CD4-positive, alpha-beta T cell treated with Interleukin-21 for 1 hour (primary cell): ENCODE results near the gene RGMB.
"Not testable (repeated sequence)": the region's sequence is repeated elsewhere in the genome, so short reads cannot be mapped to it uniquely, and the experiment has no call there.

Experiments
- DNase-seq: peaks from one replicate; pipeline ENCODE4 v3.0.0-alpha.2; 2020

The RGMB gene, protein sequence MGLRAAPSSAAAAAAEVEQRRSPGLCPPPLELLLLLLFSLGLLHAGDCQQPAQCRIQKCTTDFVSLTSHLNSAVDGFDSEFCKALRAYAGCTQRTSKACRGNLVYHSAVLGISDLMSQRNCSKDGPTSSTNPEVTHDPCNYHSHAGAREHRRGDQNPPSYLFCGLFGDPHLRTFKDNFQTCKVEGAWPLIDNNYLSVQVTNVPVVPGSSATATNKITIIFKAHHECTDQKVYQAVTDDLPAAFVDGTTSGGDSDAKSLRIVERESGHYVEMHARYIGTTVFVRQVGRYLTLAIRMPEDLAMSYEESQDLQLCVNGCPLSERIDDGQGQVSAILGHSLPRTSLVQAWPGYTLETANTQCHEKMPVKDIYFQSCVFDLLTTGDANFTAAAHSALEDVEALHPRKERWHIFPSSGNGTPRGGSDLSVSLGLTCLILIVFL

DNA sequence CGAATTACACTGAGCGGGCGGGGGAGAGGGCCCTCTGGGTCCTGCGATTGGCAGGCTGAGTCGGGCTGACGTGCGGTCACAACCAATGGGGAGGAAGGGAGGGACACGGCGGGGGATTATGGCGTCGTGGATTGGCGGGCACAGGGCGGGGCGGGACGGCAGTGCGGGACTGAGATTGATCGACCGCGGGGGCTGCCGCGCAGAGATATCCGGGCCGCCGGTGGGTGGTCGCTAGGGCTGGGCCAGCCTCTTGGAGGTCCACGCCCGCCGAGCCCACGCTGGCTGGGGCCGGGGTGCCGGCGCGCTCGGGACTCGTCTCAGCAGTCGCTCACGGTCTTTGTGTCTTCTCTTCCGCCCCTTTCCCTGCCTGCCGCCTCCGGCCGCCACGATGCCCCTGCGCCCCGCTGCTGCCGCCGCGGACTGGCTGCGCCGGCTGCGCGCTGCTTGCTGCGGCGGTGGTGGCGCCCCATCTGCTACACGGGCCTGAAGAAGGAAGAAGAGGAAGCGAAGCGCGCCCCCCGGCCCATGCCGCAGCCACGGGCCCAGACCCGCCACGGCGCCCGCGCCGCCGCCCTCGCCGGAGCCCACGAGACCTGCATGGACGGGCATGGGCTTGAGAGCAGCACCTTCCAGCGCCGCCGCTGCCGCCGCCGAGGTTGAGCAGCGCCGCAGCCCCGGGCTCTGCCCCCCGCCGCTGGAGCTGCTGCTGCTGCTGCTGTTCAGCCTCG is at the start of gene RGMB:
Gene RGMB (plus strand): TSS at position 200 of the 728 bp plus-strand sequence. CDS start 408 bp downstream, at position 608.
- DNase-seq = peak; percentile 91

DNA sequence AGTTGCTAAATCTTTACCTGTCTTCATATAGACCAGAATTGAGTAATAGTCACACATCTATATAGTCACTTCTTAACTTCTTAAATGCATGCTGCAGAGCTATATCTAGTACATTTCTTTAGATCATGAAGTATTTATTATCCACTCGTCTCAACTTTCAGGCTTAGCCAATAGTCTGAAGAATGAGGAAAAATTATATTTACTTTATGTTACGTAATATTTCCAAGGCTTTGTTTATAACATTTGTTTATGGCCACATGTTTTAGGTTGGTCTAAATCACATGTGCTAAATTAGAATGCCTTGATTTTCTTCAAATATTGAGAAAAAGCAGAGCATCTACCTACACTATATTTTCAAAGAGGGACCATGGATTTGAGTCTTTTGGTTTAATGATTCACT is 47.2 kb upstream of the RGMB start:
- DNase-seq = no peak

DNA sequence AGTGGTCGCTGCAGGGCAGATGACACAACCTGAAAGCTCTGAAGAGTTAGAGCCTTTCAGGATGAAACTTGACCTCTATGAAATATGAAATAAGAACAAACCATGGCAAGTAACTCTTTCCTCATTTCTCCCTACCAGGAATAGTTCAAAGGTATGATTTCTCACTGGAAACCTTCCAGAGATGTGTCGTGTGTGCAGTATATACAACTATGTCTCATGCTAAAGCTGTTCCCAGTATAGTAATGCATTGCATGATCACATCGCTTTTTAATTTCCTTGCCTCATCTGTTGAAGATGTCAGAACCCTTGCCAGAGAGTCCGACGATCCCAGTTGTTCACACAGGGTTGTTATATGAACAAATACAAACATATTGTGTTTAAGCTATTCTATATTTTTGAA is 45.8 kb upstream of the RGMB start:
- no peak for DNase-seq

DNA sequence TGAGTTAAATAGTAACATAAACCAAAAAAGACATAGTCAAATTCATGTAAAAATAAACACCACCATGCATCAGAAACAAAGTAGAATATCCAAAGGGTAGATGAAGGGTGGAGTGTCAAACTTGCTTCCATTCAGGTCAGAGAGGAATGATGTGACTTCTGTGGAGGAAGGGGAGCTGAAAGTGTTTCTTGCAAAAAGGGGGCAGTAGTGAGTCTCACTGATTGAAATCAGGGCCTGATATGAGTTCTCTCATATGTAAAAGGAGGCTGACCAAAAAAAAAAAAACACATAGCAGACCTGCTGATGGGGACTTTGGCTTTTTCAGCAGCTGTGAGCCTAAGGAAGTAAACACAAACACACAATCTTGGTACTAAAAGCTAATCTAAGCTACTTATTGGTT is 38.8 kb upstream of the RGMB start:
- DNase-seq = no peak

DNA sequence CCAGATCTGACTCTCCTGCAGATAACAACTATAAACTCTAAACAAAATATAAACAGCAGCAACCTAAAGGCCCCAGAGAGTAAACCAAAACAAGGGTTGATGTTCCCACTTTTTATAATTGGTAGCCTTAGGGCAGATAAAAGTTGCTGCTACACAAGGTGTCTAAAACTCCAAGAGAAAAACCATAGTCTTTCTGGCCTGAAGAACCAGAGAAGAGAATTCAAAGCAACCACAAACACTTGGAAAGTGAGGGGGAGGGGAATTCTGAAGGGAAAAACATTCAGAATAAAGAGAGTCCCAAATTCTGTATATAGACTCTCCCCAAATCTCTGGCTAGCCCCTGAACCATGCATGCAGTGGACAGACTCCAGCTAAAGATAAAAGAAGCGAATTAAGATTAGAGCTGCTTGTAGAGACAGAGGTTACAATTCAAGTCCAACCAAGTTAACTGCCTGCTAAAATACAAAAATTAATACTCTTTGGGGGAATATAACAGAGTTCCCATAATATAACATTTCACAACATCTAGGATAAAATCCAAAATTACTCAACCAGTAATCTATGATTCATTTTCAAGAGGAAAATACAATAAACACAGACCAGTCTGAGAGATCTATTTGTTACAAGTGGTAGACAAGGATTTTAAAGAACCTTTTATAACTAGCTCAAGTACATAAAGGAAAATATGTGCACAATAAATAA is 37.5 kb upstream of the RGMB start:
- no peak for DNase-seq

DNA sequence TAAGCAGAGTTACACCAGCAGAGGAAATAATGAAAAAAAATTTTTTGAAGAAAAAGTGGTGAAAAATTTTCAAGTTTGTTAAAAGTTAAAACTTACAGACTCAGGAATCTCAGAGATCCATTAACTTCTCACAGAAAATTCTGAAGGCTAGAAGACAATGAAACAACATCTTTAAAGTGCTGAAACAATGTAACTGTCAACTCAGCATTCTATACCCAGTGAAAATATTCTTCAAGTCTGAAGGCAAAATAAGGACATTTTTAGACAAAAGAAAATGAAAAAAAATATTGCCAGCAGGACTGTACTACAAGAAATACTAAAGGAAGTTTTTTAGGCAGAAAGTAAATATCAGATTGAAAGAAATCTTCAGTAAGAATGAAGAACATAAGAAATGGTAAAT is 36.7 kb upstream of the RGMB start:
- no peak for DNase-seq

DNA sequence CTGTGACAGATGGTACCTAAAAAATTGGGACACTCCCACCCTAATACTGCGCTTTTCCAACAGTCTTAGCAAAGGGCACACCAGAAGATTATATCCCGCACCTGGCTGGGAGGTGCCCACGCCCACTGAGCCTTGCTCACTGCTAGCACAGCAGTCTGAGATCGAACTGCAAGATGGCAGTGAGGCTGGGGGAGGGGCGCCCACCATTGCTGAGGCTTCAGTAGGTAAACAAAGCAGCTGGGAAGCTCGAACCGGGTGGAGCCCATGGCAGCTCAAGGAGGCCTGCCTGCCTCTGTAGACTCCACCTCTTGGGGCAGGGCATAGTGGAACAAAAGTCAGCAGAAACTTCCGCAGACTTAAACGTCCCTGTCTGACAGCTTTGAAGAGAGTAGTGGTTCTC is 36.0 kb upstream of the RGMB start:
- not testable (repeated sequence) for DNase-seq

DNA sequence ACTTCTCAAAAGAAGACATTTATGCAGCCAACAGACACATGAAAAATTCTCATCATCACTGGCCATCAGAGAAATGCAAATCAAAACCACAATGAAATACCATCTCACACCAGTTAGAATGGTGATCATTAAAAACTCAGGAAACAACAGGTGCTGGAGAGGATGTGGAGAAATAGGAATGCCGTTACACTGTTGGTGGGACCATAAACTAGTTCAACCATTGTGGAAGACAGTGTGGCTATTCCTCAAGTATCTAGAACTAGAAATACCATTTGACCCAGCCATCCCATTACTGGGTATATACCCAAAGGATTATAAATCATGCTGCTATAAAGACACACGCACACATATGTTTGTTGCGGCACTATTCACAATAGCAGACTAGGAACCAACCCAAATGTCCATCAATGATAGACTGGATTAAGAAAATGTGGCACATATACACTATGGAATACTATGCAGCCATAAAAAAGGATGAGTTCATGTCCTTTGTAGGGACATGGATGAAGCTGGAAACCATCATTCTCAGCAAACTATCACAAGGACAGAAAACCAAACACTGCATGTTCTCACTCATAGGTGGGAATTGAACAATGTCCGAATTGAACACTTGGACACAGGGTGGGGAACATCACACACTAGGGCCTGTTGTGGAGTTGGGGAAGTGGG is 34.8 kb upstream of the RGMB start:
- not testable (repeated sequence) for DNase-seq

DNA sequence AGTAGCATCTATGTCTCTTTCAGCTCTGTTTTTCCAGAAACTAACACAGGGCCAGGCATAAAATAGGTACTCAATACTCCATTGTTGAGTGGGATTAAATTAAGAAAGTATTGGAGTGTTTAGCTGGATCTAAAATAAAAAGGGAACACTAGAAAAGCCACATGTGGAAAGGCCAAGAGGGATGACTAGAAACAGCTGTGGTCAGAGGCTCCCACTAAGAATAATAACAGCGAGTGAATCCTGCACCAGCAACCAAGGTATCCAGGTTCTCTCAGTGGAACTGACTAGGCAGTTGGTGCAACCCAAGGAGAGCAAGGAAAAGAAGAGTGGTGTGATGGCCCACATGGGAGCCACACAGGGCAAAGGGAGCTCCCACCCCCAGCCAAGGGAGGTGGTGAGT is 31.5 kb upstream of the RGMB start:
- no peak for DNase-seq

DNA sequence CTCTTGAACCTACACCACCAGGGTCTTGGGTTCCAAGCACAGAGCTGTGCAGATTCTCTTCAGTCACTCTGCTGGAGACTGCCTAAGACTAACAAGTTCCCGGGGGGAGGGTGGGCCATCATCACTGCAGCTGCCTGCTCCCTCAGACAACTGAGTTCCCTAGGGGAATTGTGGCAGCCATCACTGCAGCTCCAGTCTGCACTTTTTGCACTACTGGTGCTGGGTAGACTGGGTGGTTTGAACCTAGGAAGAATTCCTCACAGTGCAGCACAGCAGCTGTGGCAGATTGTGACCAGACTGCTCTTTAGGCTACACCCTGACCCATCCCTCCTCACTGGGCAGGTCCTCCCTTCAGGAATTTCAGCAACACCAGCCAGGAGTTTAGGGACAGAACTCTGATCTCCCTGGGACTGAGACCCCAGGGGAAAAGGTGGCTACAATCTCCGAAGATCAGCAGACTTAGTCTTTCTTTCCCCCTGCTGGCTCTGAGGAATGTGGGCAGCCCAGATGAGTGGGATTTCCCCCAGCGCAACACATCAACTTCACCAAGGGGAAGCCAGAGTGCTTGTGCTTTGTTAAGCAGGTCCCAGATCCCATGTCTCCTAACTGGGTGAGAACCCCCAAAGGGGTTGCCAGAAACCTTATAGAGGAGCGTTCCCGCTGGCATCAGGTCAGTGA is 30.9 kb upstream of the RGMB start:
- DNase-seq = no peak

DNA sequence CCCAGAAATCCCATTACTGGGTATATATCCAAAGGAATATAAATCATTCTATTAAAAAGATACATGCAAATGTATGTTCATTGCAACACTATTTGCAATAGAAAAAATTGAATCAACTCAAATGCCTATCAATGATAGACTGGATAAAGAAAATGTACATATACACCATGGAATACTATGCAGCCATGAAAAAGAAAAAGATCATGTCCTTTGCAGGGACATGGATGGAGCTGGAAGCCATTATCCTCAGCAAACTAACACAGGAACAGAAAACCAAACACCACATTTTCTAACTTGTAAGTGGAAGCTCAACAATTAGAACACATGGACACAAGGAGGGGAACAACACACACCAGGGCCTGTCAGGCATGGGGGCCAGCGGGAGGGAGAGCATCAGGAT is 25.2 kb upstream of the RGMB start:
- DNase-seq = not testable (repeated sequence)

DNA sequence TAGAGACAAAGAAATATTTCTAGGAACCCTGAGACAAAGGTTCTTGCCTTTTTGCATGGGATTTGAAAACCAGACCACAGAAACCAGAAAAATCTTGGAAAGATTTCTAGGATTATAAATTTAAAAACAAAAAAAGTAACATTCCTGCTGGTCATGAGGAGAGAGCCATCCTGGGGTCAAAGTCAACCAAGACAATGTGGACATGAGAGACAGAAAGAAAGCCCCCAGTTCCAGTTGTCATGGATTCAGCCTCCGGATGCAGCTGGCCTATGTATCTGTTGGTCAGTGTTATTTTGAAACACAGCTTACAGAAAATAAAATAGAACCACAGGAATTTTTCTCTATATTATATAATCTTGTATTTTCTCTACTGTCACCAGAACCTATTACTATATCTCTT is 24.4 kb upstream of the RGMB start:
- DNase-seq = no peak

DNA sequence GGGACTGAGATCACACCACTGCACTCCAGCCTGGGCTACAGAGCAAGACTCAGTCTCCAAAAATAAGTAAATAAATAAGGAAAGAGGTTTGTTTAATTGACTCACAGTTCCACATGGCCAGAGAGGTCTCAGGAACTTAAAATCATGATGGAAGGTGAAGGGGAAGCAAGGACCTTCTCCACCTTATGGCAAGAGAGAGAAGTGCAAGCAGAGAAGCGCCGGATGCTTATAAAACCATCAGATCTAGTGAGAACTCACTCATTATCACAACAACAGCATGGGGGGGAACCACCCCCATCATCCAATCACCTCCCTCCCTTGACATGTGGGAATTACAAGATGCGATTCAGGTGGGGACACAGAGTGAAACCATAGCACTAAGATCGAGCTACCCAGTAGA is 22.8 kb upstream of the RGMB start:
- no peak for DNase-seq

DNA sequence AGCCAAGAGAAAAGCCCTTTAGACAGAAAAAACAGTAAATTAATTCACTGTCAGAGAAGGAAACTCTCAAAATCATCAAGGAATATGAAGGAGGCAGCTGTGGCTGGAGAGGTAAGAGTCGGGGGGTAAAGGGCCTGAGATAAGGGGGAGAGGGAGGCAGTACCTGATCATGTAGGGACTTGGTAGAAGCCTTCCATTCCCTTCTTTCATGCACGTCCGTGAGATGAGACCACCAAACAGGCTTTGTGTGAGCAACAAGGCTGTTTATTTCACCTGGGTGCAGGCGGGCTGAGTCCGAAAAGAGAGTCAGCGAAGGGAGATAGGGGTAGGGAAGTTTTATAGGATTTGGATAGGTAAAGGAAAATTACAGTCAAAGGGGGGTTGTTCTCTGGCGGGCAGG is 21.1 kb upstream of the RGMB start:
- not testable (repeated sequence) for DNase-seq

DNA sequence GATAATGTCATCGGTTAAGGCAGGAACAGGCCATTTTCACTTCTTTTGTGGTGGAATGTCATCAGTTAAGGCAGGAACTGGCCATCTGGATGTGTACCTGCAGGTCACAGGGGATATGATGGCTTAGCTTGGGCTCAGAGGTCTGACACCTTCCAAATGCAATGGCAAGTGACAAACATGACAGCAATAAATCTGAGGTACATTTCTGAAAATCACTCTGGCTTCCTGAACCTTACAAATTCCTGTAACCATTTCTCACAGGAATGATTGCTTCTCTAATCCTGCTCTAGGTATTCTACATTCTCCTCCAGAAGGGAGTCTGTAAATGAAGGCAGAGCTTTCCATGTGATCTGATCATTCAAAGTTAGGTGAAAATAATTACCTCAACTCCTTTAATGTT is 20.7 kb upstream of the RGMB start:
- DNase-seq = not testable (repeated sequence)

DNA sequence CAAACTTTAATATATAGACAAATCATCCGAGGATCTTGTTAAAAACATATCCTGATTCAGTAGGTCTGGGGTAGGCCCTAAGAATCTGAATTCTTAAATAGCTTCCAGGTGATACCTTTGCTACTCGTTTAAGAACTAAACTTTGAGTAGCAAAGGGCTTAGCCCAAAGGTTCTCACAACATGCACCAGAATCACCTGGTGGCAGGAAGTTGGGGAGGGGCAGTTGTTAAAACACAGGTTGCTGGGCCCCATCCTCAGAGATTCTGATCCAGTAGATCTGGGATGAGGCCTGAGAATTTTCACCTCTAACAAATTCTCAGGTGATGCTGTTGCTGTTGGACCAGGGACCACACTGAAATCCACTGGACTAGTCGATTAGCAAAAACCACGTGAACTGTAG is 20.0 kb upstream of the RGMB start:
- no peak for DNase-seq

DNA sequence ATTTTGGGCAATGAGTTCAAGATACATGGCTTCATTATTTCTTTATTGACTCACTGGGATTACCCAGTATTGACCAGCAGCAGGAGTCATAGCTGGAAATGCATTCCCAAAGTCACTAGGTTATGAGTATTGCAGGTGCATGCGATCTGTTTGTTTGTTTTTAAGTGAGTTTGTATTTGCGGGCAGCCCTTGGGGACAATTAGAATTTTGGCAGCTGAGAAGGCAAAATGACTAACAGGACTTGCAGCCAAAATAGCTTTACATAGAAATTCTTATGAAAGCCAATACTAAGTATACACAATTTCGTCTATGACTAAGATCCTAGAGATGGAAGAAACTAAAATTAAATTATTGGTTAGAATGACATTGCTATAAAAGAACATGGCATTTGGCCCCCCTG is 18.1 kb upstream of the RGMB start:
- no peak for DNase-seq

DNA sequence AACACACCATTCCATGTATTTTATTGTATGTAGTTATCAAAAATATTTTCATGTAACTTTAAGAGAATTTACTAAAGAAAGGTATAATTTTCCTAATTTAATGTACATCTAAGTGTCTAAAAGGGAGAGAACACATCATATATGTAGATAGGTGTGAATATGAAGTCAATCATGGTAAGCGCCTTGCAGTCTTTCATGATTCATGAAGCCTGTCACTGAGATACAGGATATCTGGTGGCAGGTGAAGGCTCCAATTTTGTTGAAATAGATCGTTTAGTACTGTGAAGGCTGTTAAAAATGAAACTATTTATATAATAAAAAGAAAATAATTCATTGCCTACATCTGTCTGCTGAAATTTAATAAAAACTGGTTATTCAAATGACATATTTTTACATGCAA is 15.5 kb upstream of the RGMB start:
- no peak for DNase-seq

DNA sequence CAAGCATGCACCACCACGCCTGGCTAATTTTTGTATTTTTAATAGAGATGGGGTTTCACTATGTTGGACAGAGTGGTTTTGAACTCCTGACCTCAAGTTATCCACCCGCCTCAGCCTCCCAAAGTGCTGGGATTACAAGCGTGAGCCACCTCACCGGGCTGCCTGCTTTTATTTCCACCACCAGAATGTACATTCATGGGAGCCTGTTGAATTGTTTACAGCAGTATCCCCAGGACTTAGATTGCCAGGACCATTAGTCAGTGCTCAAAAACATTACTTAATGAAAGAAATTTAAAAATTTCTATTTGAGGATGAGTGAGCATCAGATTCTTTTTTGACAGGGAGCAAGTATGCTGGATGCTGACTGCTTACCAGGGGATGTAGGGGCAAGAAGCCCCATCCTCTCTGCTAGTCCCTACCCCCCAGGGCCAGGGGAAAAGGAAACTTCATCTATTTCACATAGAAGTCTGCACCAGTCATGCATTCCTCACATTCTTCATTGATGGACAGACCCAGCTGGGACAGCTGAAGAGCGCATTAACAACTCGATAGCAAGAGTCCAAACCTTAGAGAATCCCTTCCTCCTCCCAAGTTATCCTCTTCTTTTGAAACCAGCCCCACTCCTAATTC is 10.3 kb upstream of the RGMB start:
- DNase-seq = no peak

DNA sequence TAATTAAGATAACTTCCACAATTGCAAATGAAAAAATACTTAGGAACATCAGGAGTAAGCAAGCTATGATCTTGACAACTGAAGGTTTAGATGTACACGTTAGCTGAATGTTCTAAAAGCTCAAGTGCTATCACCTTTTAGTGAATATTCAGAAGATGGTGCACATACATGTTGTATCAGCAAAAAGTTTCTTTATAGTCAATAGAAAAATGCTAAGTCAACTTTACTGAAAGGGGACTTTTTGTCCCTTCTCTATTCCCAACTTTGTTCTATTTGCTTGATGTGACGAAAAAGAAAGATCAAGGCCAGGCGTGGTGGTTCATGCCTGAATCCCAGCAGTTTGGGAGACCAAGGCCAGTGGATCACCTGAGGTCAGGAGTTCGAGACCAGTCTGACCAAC is 7.6 kb upstream of the RGMB start:
- DNase-seq = no peak

DNA sequence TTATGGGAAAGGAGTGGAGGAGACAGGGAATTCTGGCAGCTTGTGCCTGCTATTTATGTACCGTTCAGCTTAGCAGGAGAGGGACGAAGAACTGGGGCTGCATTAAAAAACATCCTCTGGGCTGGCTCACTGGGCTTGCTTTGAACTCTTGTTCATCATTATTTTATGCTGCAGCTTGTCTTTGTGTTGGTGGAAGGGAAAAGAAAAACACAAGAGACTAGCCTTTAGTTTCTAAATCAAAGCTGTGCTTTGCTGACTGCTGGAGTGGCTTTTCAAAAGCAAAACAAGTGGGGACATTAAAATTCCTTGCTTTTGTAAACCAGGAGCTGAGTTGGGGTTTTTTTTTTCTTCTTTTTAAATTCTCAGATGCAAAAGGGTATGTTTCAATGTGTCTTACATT is 5.9 kb upstream of the RGMB start:
- no peak for DNase-seq
